Astrocyte of the hippocampus (primary cell): ENCODE measurements around the gene TXNRD2.

Experiments
- DNase-seq: peaks from one replicate; pipeline ENCODE4 v3.0.0; 2011; ENCODE audit warnings: low read depth, low spot score

TXNRD2 gene

DNA sequence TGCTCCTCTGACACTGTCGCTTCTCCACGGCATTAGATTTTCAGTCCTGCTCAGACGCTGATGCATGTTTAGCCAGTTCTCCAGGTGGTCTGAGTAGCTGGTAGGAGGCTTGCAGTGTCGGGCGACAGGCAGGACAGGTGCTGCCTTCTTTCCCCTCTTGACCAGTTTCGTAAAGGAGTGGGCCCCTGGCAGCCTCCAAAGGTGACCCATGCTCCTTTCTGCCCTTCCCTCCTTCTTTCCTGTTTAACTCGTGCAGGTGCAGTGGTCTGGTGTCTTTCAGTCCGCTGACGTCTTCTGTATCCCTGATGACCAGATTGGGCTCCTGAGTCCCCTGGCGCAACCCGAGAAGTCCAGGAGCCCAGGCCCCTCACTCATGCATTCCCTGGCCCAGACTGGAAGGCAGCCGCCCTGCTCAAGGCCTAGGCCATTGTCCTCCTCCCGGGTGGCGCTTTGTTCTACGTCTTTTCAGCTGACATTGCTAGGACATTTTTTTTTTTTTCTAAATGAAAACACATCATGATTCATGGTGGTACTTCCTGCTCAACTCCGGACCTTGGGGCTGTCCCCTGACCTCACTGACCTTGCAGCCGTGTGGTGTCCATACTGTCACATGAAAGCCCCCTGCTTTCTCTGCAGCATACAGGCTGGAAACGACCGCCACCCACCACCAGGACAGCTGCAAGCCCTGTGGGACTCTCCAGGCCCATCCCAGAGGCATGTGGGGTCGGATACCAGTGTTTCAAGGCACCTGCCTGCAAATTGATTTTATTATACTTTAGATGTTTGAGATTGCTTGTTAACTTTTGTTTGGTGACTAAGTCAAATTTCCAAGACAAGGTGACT lies 25.5 kb upstream of the TXNRD2 start:
- no peak for DNase-seq

GRCh38 chr22:19965771-19966709 lies 24.4 kb upstream of the TXNRD2 start:
- DNase-seq = no peak

GRCh38 chr22:19964701-19965386 lies 23.2 kb upstream of the TXNRD2 start:
- DNase-seq = no peak

DNA sequence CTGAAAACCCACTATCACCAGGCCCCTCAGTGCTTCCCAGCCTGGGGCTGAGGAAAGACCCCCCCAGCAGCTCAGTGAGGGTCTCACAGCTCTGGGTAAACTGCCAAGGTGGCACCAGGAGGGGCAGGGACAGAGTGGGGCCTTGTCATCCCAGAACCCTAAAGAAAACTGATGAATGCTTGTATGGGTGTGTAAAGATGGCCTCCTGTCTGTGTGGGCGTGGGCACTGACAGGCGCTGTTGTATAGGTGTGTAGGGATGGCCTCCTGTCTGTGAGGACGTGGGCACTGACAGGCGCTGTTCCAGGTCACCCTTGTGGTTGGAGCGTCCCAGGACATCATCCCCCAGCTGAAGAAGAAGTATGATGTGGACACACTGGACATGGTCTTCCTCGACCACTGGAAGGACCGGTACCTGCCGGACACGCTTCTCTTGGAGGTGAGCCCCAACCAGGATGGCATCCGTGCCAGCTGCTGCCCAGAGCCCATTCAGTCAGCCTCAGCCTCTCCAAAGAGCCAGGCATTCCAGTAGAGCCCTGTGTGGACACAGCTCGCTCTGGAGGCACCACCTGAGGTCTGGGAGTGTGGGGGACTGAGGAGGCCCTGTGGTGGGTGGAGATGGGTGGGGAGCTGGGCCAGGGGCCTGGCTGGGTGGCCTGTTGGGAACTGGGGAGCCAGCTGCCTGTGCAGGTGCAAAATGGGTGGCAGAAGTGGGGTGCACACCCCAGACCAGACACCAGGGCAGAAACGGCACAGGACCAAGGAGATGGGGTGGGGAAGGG lies 22.4 kb upstream of the TXNRD2 start:
- no peak for DNase-seq

DNA sequence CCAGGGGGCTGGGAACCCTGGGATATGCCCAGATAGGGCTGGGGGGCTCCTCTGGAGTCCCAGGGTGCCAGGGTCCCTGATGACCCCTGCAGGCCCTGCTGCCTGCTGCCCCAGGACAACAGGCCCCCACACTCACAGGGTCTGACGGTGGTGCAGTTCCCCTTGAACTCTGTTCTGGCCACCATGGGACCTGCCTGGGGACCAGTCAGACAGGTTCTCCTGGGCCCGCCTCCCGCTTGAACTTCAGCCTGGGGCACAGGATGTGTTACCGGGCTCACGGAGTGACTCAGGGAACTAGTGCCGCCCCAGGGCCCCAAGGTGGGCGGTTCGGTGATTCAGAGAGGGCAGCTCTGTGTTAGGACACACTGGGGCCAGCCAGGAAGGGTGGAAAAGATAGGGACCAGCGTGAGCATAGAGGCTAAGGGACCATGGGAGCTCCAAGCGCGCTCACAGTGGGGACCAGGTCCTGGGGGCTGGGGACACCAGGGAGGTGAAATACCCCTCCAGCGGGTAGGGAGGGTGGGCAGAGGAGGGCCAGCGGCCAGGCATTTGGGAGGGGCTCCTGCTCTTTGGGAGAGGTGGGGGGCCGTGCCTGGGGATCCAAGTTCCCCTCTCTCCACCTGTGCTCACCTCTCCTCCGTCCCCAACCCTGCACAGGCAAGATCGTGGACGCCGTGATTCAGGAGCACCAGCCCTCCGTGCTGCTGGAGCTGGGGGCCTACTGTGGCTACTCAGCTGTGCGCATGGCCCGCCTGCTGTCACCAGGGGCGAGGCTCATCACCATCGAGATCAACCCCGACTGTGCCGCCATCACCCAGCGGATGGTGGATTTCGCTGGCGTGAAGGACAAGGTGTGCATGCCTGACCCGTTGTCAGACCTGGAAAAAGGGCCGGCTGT lies 21.5 kb upstream of the TXNRD2 start:
- DNase-seq = peak; percentile 53

GRCh38 chr22:19962246-19962908 lies 20.8 kb upstream of the TXNRD2 start:
- peak; percentile 83 for DNase-seq

GRCh38 chr22:19961868-19962245 lies 20.2 kb upstream of the TXNRD2 start:
- no peak for DNase-seq

- DNase-seq = no peak
Measured at GRCh38 chr22:19961201-19961580, 19.6 kb upstream of the TXNRD2 start.

- no peak for DNase-seq
Measured at GRCh38 chr22:19960491-19961200, 19.0 kb upstream of the TXNRD2 start.

- DNase-seq = no peak
Measured at GRCh38 chr22:19959587-19960490, 18.2 kb upstream of the TXNRD2 start.

GRCh38 chr22:19959043-19959586 lies 17.5 kb upstream of the TXNRD2 start:
- peak; percentile 93 for DNase-seq

GRCh38 chr22:19958083-19959042 lies 16.7 kb upstream of the TXNRD2 start:
- no peak for DNase-seq

DNA sequence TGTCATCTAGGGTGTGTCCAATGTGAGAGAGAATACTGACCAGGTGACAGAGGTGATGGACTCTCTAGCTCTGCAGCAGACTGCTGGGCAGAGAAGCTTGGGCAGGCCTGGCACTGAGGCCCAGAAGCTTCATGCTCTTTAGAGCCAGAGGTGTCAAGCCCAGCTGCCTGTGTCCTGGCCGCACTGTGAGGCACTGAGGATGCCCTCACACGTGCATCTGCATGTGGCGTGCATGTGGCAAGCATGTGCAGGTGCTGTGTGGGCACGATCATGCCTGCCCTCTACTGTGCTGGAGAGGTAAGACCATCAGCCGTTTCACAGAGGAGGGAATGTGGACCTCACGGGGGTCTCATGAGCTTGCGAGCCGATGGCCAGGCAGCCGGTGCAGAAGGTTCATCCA lies 15.8 kb upstream of the TXNRD2 start:
- no peak for DNase-seq

DNA sequence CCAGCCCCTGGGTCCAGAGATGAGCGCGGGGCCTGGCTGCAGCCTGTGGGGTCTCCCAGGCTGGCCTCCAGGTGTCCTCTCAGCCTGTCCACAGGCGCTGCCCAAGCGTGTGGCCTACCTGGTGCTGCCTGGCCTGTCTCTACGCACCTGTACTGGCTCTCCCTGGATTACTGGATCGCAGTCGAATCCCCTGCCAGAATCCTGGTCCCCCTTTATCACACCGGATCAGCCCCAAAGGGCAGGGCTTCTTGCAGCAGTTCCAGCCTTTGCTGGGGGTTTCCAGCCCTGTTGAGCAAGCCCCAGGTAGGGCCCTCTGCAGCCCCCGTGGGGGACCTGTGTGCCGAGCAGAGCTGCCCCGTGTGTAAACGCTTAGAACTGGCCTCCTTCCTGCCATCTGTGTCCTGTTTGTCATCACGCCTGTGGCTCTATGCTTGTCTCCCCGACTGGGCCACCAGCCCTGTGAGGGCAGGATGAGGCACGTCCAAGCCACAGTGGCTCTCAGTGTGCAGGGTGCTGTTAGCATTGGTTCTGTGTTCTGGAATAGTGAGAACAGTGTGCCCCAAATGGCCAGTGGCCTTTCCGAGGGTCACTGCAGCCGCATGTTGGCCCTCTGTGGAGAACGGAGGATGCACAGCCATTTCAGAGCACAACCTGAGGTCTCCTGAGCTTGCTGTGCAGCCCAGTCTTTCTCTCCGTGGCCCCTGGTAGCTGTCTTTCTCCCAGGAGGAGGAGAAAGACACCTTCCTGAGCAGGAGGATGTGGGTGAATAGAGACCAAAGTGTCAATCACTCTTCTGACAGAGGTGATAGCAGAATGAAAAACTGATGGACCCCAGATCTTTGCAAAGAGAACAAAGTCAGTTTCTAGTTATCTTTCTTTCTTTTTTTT lies 13.9 kb upstream of the TXNRD2 start:
- DNase-seq = no peak

GRCh38 chr22:19951346-19951745 lies 9.7 kb upstream of the TXNRD2 start:
- DNase-seq = no peak
